HG02938 (cell line): Measurements from ENCODE around the gene FMO1.
A peak's percentile ranks its signal among the peaks of the same experiment; 100 is the strongest.
"Not testable (repeated sequence)": the region's sequence is repeated elsewhere in the genome, so short reads cannot be mapped to it uniquely, and the experiment has no call there.

Source experiments
- ATAC-seq: cut with Tn5 transposase; IDR thresholded peaks from one replicate; pipeline ENCODE4 v1.9.1; 2021; ENCODE audit warnings: mild to moderate bottlenecking, moderate library complexity; ENCODE audit not compliant: unreplicated experiment

The FMO1 gene

DNA sequence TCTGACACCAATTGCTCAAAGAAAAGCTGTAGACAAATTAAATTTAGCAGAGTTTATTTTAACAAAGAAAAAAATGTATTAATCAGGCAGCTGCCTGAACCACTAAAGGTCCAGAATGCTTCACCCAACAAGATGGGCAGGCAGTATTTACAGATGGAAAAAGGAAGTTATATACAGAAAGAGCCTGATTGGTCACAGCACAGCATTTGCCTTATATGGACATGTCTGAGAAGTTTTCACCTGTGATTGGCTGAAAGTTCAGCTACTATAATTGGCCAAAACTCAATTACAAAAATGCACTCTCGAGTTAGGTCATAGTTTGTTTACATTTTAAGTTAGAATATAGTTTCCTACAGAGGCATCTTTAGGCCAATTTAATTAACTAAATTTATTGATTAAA lies 15.1 kb upstream of the FMO1 start:
- ATAC-seq, result no peak

DNA sequence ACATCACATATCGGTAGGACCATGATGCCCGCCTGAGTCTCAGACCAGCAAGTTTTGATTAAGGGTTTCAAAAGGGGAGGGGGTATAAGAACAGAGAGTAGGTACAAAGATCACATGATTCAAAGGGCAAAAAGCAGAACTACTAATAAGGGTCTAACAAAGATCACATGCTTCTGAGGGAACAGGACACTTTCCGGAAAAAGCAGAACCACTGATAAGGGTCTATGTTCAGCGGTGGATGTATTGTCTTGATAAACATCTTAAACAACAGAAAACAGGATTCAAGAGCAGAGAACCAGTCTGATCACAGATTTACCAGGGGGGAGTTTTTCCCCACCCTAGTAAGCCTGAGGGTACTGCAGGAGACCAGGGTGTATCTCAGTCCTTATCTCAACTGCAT lies 12.1 kb upstream of the FMO1 start:
- not testable (repeated sequence) for ATAC-seq

DNA sequence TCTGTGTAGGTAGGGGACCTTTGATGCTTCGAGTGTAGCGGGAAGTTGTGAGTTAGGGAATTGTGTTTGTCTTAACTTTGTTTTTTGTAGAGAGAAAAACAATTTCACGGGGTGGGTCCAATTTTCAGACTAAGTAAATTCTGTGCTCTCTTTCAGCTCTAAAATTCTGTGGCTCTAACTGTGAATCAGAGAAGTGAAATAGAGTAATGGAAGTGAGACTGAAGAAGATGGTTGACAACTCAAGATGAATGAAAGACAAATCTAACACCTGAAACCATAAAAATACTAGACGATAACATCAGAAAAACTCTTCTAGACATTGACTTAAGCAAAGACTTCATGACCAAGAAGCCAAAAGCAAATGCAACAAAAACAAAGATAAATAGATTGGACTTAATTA lies 4.4 kb upstream of the FMO1 start:
- ATAC-seq, result no peak

DNA sequence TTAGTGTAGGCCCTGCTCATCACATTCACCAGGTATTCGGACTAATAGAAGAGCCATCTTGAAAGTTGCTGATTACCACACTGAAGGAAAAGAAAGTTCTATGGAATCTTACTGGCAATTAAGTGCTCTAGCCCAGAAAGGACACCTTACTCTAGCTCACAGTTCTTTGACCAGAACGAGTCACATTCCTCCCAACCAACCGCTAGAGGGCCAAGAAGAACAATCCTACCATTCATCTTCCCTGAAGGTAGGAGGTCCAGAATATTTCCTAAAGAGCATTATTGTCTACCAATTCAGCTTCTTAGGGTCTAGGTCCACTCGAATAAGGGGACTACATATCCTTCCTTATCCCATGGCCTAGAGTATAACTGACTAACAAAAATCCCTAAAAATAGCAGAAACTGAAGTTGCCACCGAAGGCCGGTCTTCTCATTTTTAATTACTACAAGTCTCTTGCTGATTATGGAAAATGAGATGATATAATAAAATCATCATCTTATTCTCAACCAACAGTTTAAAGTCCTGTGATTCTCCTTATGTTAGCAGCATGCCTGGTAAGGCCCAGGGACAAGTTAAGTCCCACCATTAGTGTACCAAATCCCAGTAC lies 2.7 kb upstream of the FMO1 start:
- ATAC-seq, result peak; percentile 82

DNA sequence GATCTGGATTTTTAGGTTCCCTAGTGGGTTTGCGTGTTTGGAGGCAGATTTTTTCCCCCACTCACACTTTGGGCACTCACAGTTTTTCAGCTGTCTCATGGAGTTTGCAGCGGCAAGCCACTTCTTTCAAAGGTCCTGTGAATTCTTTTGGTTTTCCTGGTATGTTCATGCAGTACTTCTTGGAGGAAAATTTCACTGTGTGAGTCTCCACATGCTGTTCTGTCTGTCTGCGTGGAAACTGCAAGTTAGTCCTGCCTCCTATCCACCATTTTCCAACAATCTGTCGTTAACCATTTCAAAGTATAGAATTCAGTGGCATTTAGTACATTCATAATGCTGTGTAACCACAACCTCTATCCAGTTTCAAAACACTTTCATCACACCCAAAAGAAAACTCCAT lies 793 bp upstream of the FMO1 start:
- no peak for ATAC-seq

DNA sequence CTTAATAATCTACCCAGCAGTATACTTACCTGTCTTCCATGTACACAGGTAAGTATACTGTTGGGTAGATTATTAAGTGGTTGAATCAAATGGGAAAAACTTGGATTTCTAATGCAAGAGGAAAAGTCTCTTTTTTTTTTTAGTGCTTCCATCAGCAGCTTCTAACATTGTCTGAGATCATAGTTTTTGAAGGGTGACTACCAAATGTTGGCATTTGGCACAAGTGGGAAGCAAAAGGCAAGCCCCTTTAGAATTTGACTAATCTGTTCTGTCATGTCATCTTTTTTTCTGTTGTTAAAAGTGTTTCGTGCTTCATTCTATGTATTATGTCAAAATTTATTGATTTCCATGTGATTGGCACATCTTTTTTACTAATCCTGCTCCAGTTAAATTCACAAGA lies 547 bp downstream of the FMO1 start:
- no peak for ATAC-seq

DNA sequence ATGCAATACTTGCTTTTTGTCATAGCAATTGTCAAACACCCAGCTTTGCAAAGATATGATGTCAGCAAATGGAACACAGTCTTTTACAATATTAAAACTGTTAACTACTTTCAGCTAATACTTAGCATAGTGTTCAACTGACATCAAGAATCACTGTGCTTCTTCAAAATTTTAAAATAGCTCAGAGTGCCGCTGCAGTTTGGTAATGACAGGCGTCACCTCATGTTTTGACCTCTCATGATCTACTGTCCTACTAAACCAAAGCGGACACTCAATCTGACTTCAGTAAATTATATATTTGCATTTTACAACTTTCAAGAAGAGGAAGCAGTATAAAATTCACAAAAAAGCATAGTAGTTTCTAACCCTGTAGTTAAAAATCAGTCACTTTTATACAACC lies 2.0 kb downstream of the FMO1 start:
- no peak for ATAC-seq

DNA sequence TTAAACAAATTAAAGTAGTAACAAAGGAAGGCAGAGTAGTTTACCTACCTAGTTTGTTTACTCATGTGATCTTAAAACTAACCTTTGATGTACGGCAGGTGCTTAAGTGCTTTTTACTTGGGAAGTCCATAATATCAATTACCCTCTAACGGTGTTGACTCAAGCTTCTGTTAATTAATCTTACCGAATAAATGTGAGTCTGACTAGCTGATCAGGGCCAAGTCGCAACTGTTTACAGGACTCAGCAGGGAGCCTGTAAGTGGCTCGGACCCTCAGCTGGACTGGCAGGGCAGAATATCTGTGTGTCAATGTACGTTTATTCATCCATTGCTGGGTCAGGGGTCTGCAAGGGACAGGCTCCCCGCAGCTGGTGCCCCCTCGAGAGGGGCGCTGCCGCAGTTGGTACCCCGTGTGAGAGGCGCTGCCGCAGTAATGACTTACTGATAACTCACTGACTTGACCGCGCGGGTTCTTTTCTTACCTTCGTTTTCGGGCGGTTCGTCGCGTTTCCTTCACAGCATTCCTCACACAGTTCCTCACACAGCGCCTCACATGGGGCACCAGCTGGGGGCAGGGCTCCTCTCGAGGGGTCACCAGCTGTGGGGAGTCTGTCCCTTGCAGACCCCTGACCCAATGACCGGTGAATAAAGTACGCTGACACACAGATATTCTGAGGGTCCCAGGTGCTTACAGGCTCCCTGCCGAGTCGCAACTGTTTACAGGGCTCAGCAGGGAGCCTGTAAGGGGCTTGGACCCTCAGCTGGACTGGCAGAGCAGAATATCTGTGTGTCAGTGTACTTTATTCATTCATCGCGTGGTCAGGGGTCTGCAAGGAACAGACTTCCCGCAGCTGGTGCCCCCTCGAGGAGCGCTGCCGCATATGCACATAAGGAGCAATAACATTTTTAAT lies 3.0 kb downstream of the FMO1 start:
- ATAC-seq, result no peak

DNA sequence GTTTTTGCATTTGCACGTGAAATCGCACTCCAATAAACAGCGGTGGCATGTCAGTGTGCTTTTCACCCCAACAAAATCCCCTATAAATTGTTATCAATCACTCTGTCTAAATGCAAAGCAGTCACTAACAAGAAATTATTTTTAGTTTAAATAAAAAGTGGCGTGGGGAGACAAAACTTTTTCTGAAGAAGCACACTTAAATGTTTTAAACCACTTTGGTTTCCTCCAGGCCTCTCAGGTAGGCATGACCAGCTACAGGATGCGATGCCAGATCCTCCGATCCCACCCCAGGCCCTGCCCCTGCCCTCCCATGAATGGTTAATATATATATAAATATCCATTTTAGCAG lies 3.6 kb downstream of the FMO1 start:
- no peak for ATAC-seq

DNA sequence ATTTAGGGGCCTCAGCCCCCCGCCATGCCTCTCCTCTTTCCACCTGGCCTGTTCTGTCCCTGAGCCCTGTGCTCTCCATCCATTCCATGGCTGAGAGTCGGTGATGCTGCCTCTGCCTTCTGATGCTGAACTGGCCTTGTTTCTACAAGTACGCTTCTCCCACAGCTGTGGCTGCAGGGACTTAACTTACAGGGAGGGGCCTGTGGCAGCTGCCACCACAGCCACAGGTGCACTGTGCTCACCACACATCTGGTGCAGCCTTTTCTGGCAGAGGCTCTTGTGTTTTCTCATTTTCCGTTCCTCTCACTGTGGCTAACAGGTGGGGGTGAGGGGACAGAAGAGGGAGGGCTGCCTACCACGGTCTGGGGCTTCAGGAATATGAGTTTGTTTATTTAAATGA lies 4.2 kb downstream of the FMO1 start:
- ATAC-seq, result peak; percentile 88

DNA sequence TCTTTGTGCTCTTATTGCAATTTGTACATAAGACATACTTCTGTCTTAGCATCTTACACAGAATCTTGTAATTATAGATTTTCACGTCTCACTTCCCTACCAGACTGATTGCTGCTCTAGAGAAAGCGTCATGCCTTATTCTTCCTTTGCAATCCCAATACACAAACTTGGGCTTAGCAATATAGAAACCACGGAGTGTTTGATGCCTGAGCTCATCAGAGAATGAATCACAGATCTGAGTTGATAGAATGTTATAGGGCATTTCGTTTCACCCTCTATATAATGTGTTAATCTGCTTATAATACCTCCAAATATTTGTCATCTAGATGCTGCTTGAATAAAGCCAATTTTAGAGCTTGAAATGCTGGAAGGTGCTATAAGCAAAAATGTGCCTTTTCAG lies 6.6 kb downstream of the FMO1 start:
- no peak for ATAC-seq

DNA sequence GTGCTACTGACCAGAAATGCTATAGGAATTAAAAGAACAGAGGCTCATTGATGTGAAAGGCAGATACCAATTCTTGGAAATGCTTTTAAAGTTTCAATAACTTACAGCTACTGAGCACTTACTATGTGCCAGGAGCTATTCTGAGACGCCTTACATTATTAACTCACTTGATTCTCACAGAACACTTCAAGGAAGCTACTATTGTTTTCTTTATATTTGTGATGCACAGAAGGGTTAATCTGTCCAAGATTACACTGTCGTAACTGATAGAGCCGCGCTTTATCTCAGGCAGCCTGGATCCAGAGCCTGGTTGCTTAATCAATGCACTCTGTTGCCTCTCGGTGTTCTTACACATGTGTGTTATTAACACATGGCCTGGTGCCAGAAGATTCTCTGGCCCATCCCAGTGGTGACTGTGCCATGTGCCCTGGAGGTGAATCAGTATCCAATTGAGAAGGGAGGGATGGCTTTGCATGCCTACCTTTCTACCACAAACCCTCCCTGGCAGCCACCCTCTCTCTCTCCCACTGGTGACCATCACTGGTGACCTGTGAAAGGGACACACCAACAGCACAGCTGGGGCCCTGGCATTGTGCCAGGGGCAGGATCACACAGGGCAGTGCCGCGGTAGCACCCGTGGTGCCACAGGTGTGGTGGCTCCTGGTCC lies 8.8 kb downstream of the FMO1 start:
- ATAC-seq, result no peak

DNA sequence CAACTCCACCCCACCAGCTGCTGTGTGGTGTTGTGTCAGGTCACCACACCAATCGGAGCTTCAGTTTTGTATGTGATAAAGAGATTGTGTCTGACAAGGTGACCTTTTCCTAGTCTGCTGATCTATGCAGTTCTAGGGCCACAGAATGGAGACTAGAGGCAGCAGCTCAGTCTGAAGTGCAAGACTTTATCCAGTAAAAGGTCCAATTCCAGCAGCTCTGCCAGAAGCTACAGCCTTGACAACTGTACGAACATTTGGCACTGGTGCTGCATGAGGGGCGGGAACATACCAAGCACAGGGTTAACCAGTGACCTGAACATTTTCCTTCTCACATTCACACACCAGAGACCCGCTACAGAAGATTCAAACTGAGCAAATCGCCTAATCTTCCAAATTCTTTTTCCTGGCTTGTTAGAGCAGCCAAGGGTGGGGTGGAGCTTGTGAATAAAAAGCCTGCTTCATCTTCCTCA lies 9.3 kb downstream of the FMO1 start:
- ATAC-seq, result no peak

DNA sequence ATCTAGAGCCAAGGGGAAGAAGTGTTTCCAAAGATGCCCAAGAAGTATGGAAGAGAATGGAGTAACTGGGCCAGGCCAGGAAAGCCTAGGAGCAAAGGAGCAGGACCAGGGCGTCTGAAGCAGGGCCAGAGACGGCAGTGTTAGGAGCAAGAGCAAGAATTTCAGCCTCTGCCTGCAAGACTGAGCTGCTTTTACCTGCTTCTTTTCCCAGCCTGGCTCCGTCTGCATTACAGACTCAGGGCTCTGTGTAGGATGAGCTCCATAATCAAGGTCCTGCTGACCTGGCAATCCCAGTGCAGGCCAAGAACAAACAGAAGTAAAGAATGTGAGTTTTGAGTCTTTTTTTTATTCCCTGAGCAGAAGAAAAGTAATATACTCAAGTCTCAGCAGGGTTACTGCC lies 10.1 kb downstream of the FMO1 start:
- ATAC-seq, result no peak

DNA sequence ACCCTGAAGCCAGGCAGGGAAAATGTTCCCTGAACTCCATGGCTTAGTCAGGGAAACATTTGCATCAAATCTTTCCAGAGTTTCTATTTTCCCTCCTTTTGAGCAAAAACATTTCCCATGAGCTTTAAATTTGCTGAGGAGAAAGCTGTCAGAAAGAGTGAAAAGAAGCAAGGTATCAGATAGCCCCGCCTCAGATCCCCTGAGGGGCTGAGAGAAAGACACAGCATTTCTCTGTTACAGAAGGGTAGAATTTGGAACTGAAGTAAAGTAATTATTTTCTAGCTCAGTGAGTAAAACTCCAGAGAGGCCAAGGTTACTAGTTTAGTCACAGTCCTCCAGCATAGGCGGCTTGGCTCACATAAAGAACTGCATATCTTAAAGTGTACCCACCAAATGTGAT lies 10.6 kb downstream of the FMO1 start:
- ATAC-seq, result no peak

DNA sequence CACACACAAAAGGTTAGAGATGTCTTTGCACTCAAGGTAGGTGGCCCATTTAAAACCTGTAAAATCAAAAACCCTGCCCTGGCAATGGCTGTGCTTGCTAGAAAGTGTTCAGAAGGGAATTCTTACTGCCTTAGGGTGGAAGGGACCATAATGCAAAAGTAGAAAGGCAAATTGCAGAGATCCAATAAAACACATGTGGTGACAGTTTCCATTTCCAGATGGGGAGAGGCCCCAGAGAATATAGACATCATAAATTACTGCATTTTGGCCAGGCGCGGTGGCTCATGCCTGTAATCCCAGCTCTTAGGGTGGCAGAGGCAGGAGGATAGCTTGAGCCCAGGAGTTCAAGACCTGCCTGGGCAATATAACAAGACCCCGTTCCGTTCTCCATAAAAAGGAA lies 13.0 kb downstream of the FMO1 start:
- no peak for ATAC-seq

DNA sequence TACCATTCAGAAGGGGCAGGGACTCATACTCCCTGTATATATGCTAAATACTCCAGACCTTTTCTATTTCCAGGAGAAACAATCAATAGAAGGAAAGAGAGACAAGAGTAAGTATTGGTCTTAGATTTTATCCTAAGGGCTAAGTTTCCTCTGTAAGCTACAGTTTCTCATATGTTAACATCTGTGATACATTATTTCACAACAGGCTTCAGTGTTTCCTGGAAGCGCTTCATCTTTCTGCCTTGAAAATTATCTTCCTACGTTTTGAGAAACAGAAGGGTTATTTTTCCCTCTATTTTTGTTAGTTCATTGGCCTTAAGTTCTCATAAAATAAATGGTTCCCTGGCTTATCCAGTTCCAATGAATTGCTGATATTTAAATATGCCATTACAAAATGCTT lies 15.6 kb downstream of the FMO1 start:
- ATAC-seq, result no peak

DNA sequence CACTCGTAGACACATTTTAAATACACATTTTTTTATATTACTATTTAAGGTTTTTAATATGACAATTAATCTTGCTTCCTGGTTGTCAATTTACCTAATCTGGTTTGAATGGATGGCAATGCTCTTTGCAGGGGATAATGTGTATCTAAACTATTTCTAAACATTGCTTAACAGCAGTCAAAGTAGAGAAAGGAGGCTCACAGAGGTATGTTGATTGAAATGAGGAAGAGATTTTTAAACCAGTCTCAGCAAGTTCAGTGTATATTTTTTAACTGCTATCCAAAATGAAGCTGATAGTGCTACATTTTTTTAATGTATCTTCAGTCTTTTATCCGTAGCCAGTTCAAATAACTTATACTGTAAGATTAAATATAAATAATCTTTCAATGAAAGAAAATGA lies 17.4 kb downstream of the FMO1 start:
- ATAC-seq, result no peak

DNA sequence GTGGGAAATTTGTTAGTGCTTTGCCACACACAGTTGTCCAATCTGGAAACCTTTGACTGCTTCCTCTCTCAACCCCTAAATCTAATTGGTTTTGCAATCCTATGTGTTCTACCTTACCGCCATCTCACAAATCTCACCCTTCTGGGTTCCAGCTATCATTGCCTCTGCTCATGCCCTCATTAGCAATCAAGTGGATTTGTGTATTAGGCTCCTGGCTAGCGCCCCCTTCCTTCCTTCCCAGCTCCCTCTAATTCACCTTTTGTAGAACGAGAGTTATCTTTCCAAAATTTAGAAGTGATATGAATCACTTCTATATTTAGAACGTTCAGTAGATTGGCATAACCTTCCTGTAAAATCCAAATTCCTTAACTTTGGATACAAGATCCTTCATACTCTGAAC lies 18.6 kb downstream of the FMO1 start:
- no peak for ATAC-seq

DNA sequence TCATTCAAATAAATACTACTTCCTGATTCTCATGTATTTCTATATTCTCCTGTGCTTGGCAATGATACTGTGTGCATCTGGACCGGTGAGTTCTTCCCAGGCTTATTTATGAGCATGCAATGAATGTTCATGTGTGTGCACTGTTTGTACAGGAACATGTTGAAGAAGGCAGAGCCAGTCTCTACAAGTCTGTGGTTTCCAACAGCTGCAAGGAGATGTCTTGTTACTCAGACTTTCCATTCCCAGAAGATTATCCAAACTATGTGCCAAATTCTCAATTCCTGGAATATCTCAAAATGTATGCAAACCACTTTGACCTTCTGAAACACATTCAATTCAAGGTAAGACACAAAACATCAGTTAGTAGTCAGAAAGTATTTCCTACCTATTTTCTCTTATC lies 19.1 kb downstream of the FMO1 start:
- no peak for ATAC-seq

DNA sequence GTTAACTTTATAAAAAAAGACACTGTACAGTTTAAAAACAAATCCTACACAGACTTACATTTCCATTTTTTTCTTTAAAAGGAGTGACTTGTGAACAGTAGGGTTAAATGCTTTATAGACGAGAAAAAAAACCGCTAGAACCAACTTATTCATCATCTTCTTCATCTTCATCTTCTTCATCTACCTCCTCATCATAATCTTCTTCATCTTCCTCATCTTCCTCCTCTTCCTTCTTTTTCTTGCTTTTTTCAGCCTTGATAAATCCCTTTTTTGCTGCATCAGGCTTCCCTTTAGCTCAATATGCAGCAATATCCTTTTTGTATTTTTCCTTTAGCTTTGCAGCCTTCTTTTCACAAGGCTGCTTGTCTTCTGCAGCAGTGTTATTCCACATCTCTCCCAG lies 22.5 kb downstream of the FMO1 start:
- no peak for ATAC-seq

DNA sequence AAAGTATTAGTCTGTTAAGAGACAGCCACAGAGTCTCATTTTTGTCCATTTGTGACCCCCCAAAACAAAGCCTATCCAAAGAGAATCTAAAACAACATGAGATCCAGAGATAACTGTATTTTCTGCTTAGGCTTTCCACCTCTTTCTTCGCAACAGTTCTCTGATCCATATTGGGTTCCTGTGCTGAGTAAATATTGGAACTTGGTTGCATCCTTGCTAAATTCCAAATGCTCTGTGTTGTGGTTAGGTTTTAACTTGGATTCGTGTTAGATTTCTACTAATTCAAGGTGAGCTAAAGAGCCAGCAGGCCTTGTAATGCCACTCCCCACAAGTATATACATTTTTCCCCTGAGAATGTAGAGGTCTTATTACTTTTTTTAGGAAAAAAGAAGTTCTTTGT lies 29.2 kb downstream of the FMO1 start:
- ATAC-seq, result no peak
